Natural killer cell (primary cell): Measurements from ENCODE around the gene SH2D3C. TPM values are rescaled to one million over a fixed set of nuclear protein-coding genes. Genes with fewer than 3 reads are reported as not detected.
A peak's percentile ranks its signal among the peaks of the same experiment; 100 is the strongest.

Experiments used
- ATAC-seq, 3 donors: fragments of 150-1000 bp in 2 of 3; fragments of 200-7000 bp in 1 of 3; cut with Tn5 transposase; 1 replicate in 1 of 3; 2 replicates in 2 of 3; pipeline ENCODE4 v1.10.0; 2021; ENCODE audit warnings: mild to moderate bottlenecking in 2 of 3, moderate library complexity in 2 of 3
- DNase-seq, 2 donors: peaks; one replicate each; pipeline versions ENCODE4 v3.0.0 to v3.0.0-alpha.2; 2013 to 2021; ENCODE audit warnings: mixed read lengths in 1 of 2
- H3K27ac ChIP-seq: one replicate; pipeline ENCODE4 v1.5.1; 2013; ENCODE audit warnings: mild to moderate bottlenecking, low read length
- H3K27me3 ChIP-seq: one replicate; pipeline ENCODE4 v1.6.1; 2013; ENCODE audit warnings: low read length; ENCODE audit not compliant: control insufficient read depth, insufficient read depth
- H3K36me3 ChIP-seq: one replicate; pipeline ENCODE4 v1.6.1; 2013; ENCODE audit warnings: low read length; ENCODE audit not compliant: control insufficient read depth, insufficient read depth
- H3K4me1 ChIP-seq: one replicate; pipeline ENCODE4 v1.6.1; 2013; ENCODE audit warnings: low read length; ENCODE audit not compliant: control insufficient read depth, insufficient read depth
- H3K4me3 ChIP-seq: one replicate; pipeline ENCODE4 v1.5.1; 2013; ENCODE audit warnings: low read length
- H3K9me3 ChIP-seq: one replicate; pipeline ENCODE4 v1.6.1; 2013; ENCODE audit warnings: low read length; ENCODE audit not compliant: control insufficient read depth, insufficient read depth
- H3K27ac Mint-ChIP-seq, 2 donors: one replicate each; pipeline ENCODE4 v1.8.0; 2022; ENCODE audit warnings: mild to moderate bottlenecking in 2 of 2, mixed read lengths in 2 of 2, moderate library complexity in 1 of 2
- H3K27me3 Mint-ChIP-seq, 2 donors: one replicate each; pipeline ENCODE4 v1.8.0; 2022; ENCODE audit warnings: low read depth in 2 of 2, mixed read lengths in 2 of 2
- H3K36me3 Mint-ChIP-seq: one replicate; pipeline ENCODE4 v1.8.0; 2022; ENCODE audit warnings: mixed read lengths
- H3K4me1 Mint-ChIP-seq, 2 donors: one replicate each; pipeline ENCODE4 v1.8.0; 2022; ENCODE audit warnings: mixed read lengths in 2 of 2
- H3K4me3 Mint-ChIP-seq: one replicate; pipeline ENCODE4 v1.8.0; 2022; ENCODE audit warnings: mild to moderate bottlenecking, moderate library complexity, mixed read lengths
- H3K9me3 Mint-ChIP-seq, 2 donors: one replicate each; pipeline ENCODE4 v1.8.0; 2022; ENCODE audit warnings: mixed read lengths in 2 of 2
- CTCF ChIP-seq: fragments of 200-600 bp; IDR thresholded peaks from one replicate; pipeline ENCODE4 v1.8.0; 2022; ENCODE audit warnings: antibody characterized with exemption
- WGBS: methylation state at CpG from one replicate; pipeline ENCODE4 v1.1.7; 2013; ENCODE audit warnings: missing lambda C conversion rate; ENCODE audit not compliant: insufficient coverage; 5-methylcytosine and 5-hydroxymethylcytosine counted together
- intact Hi-C: fragments of 100-400 bp; cut with micrococcal nuclease; formaldehyde crosslinking; loops from one replicate; pipeline ENCODE4 v1.14.2; 2022
- total RNA-seq, 4 donors: library from RNA; stranded (reverse); fragments of 120-200 nt in 1 of 4; gene quantifications; one replicate each; pipeline versions ENCODE4 v1.2.3 to v1.2.4, GENCODE V29; 2013 to 2022

Gene SH2D3C
- total RNA-seq, 3 donors from 2014 or later (not counting 1 experiment from before 2014, with no cell fraction given) = 42.8 to 86.8 (median 56.6) TPM

- peaks cover 25% of the 10 kb centered on the region for H3K4me1 ChIP-seq
- H3K27ac ChIP-seq = peak overlapping the region; percentile 90
- WGBS = 41% methylated on average over 16 of the region's 18 CpGs
- no peak for TF ChIP-seq CTCF
- Mint-ChIP-seq H3K4me1 (peaks cover 16 to 28% of the 10 kb centered on the region in 2 donors), H3K27me3 (no peaks in the 10 kb centered on the region), H3K4me3 (peak overlapping the region; percentile 91), H3K27ac (peak overlapping the region; percentile 84 to 94), H3K9me3 (no peaks in the 10 kb centered on the region), H3K36me3 (no peaks in the 10 kb centered on the region)
- no peaks in the 10 kb centered on the region for H3K9me3 ChIP-seq
- H3K36me3 ChIP-seq = peaks cover 15% of the 10 kb centered on the region
- intact Hi-C loops = loop anchor here (2.0 to 5.0 kb wide), 4 partner anchors 19 to 115 kb away; no protein-coding TSS in a partner anchor
- ATAC-seq = no peak
- peak overlapping the region; percentile 97 for H3K4me3 ChIP-seq
- H3K27me3 ChIP-seq = no peaks in the 10 kb centered on the region
- peak in 1 of 2 donors; percentile 46 for DNase-seq
Observed at GRCh38 chr9:127803507-127804352, 25.3 kb upstream of the SH2D3C start.

- no peak for TF ChIP-seq CTCF
- peak within 1 kb of the TSS; percentile 84 to 94 for H3K27ac Mint-ChIP-seq
- peak within 1 kb of the TSS; percentile 90 for H3K27ac ChIP-seq
- no peaks in the 10 kb centered on the region for H3K36me3 Mint-ChIP-seq
- no peaks in the 10 kb centered on the region for H3K27me3 ChIP-seq
- peak within 1 kb of the TSS; percentile 97 for H3K4me3 ChIP-seq
- H3K4me1 ChIP-seq = peaks cover 29% of the 10 kb centered on the region
- DNase-seq = peak; percentile 78 to 92
- H3K9me3 Mint-ChIP-seq = no peaks in the 10 kb centered on the region
- under 1% methylated on average over 79 of the region's 83 CpGs for WGBS
- peaks cover 18 to 30% of the 10 kb centered on the region in 2 donors for H3K4me1 Mint-ChIP-seq
- peak within 1 kb of the TSS; percentile 91 for H3K4me3 Mint-ChIP-seq
- ATAC-seq = peak; percentile 81 to 95 (median 86)
- intact Hi-C loops = loop anchor here (1.0 to 5.0 kb wide), 5 partner anchors 18 to 116 kb away; partner anchors contain the start of gene TOR2A
- H3K27me3 Mint-ChIP-seq = no peaks in the 10 kb centered on the region
- peaks cover 8% of the 10 kb centered on the region for H3K36me3 ChIP-seq
- no peaks in the 10 kb centered on the region for H3K9me3 ChIP-seq
Observed at GRCh38 chr9:127802576-127803443, 24.3 kb upstream of the SH2D3C start, which contains the start of gene FPGS. FPGS (plus strand) TSS chr9:127802882; CDS start chr9:127802925, 43 bp downstream.

DNA sequence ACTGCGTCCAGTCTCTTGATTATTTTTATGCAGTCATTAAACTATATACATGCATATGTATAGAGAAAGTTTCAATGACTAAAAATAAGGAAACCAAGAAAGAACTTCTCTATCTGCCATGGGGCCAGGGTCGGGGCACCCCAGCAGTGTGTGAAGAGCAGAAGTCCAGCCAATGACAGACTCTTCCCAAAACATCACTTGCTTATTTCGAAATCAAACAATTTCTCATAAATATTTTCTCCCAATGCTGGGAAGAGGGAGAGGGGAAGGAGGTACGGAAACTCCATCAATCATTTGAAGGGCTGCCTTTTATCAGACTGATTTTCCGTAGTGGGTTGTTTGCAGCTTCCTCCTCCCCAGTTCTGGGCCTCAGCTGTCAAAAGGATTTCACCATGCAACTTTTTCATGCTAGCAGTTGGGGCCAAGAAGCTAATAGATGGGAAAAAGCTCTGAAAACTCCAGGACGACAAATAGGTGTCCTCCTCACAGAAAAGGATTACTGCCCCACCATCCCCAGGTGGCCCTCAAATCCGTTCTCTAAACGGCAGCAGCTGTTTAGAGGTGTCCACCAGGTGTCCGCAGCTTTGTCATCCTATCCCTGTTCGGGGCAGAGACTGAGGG is 23.6 kb upstream of the SH2D3C start:
- 1% methylated on average over 6 of the region's 10 CpGs for WGBS
- Histone ChIP-seq H3K9me3 (no peaks in the 10 kb centered on the region), H3K4me1 (peaks cover 36% of the 10 kb centered on the region), H3K27ac (peak overlapping the region; percentile 78), H3K36me3 (peaks cover 4% of the 10 kb centered on the region), H3K27me3 (no peaks in the 10 kb centered on the region), H3K4me3 (peak overlapping the region; percentile 51)
- no peak for TF ChIP-seq CTCF
- peaks cover 24 to 37% of the 10 kb centered on the region in 2 donors for H3K4me1 Mint-ChIP-seq
- peak overlapping the region; percentile 84 to 94 for H3K27ac Mint-ChIP-seq
- no peak for ATAC-seq
- intact Hi-C loops = loop anchor here (1.0 to 5.0 kb wide), 5 partner anchors 17 to 117 kb away; partner anchors contain the start of gene TOR2A
- H3K9me3 Mint-ChIP-seq = no peaks in the 10 kb centered on the region
- no peak for DNase-seq
- H3K36me3 Mint-ChIP-seq = no peaks in the 10 kb centered on the region
- H3K4me3 Mint-ChIP-seq = peak overlapping the region; percentile 91
- H3K27me3 Mint-ChIP-seq = no peaks in the 10 kb centered on the region
